GM12874 (cell line): ENCODE data around the gene TSPAN7.

ENCODE experiments used
- CTCF ChIP-seq: IDR thresholded peaks from 2 replicates; pipeline ENCODE4 v1.5.1; 2011; ENCODE audit warnings: low read depth, mild to moderate bottlenecking, control low read depth, low read length, moderate library complexity; ENCODE audit not compliant: insufficient read depth

TSPAN7 gene

GRCh38 chrX:38643903-38644302 lies 82.6 kb downstream of the TSPAN7 start:
- no peak for TF ChIP-seq CTCF

GRCh38 chrX:38646129-38646528 lies 84.8 kb downstream of the TSPAN7 start:
- no peak for TF ChIP-seq CTCF

- TF ChIP-seq CTCF, result no peak
Measured at GRCh38 chrX:38649221-38649620, 87.9 kb downstream of the TSPAN7 start.

GRCh38 chrX:38649674-38650647 lies 88.6 kb downstream of the TSPAN7 start:
- TF ChIP-seq CTCF, result no peak

GRCh38 chrX:38651625-38652601 lies 90.6 kb downstream of the TSPAN7 start:
- TF ChIP-seq CTCF, result no peak

GRCh38 chrX:38652934-38653442 lies 91.6 kb downstream of the TSPAN7 start:
- TF ChIP-seq CTCF, result no peak

- peak; percentile 17; the same call in 1 of the 2 replicates for TF ChIP-seq CTCF
Measured at GRCh38 chrX:38654302-38654701, 93.0 kb downstream of the TSPAN7 start.
